OCI-LY7 (cell line): Measurements from ENCODE around the gene MACROD2.

ENCODE experiments used
- CTCF ChIP-seq: fragments of 200-600 bp; sonication (generic); conservative IDR thresholded peaks from 2 replicates; pipeline ENCODE4 v1.5.1; 2014; ENCODE audit warnings: mild to moderate bottlenecking, antibody characterized with exemption, low read length, moderate library complexity, mixed read lengths
- EZH2phosphoT487 ChIP-seq: fragments of 200-600 bp; sonication (generic); IDR thresholded peaks from 2 replicates; pipeline ENCODE4 v1.6.1; 2018; ENCODE audit warnings: low read depth, borderline replicate concordance, mild to moderate bottlenecking, mixed run types, antibody characterized with exemption, low read length, moderate library complexity, mixed read lengths

- TF ChIP-seq CTCF, result no peak
- no peak for TF ChIP-seq EZH2phosphoT487
Observed at GRCh38 chr20:14732996-14733395, 737.7 kb downstream of the MACROD2 start.
